ENCODE data around the gene KLLN. TPM values are rescaled to one million over a fixed set of nuclear protein-coding genes. Genes with fewer than 3 reads are reported as not detected.

The KLLN gene
- total and polyA plus RNA-seq, 2 of the 8 experiments (the other 6 are each of a cell fraction or from before 2014, with no cell fraction given), result 0.24 to 0.73 TPM

- H3K14ac ChIP-seq (ENCODE audit: insufficient read length), result no peak overlapping the region
- H4K91ac ChIP-seq (replicated peaks; ENCODE audit: insufficient read length, low read length), result no peak overlapping the region
- no peak overlapping the region for H2BK20ac ChIP-seq (ENCODE audit: low read length)
- no peak overlapping the region for H2BK12ac ChIP-seq (ENCODE audit: low read depth, low read length)
- POLR2A ChIA-PET (ENCODE audit: partially characterized antibody), result no interaction called here
- H3K79me1 ChIP-seq (ENCODE audit: low read depth, low read length), result no peaks in the 10 kb centered on the region
- no peaks in the 10 kb centered on the region for H3K79me2 ChIP-seq (ENCODE audit: control insufficient read depth in 1 of 2, insufficient read depth in 2 of 2, low read length in 2 of 2)
- H4K20me1 ChIP-seq (replicated peaks in 1 of 2; ENCODE audit: control insufficient read depth in 1 of 2, insufficient read depth in 2 of 2, low read length in 2 of 2), result no peaks in the 10 kb centered on the region
- H3K4me1 ChIP-seq (replicated peaks in 1 of 4; ENCODE audit: control insufficient read depth in 3 of 4, insufficient read depth in 4 of 4, low read length in 3 of 4), result no peaks in the 10 kb centered on the region
- H3K4me3 ChIP-seq (ENCODE audit: extremely low read depth in 1 of 4, insufficient read depth in 2 of 4, low read depth in 3 of 4, low read length in 4 of 4), result no peak overlapping the region
- no peaks in the 10 kb centered on the region for H3K36me3 ChIP-seq (ENCODE audit: control insufficient read depth in 2 of 4, insufficient read depth in 4 of 4, low read length in 3 of 4)
- no peaks in the 10 kb centered on the region for H3K23me2 ChIP-seq (ENCODE audit: low read depth, low read length)
- CTCF ChIA-PET (ENCODE audit: partially characterized antibody), result interaction anchor here (0.6 to 4.3 kb wide), 6 partner anchors 10 to 682 kb away, joined by 3 to 25 read pairs (median 4); no protein-coding TSS in a partner anchor
- no peak overlapping the region for H2AFZ ChIP-seq (ENCODE audit: low read length)
- no peak overlapping the region for H3K18ac ChIP-seq (ENCODE audit: extremely low read depth, low read length)
- H2AK5ac ChIP-seq (ENCODE audit: low read depth, low read length), result no peak overlapping the region
- no peak overlapping the region for H3K23ac ChIP-seq (ENCODE audit: insufficient read length)
- H2BK5ac ChIP-seq (ENCODE audit: low read depth, low read length), result no peak overlapping the region
- 100% methylated on average over 1 of the region's 1 CpG; no CpG with 5 or more reads in 1 of the 2 experiments for WGBS, 2 experiments (ENCODE audit: extremely low coverage in 1 of 2, insufficient coverage in 1 of 2, insufficient read length in 1 of 2, insufficient replicate concordance in 2 of 2, low coverage in 1 of 2, low lambda C conversion rate in 2 of 2, missing lambda C conversion rate in 1 of 2)
- no peak overlapping the region for H3K4ac ChIP-seq (replicated peaks; ENCODE audit: insufficient read length, low read depth, low read length)
- FAIRE-seq (no peak), DNase-seq (ENCODE audit: low read depth in 1 of 2, low spot score in 2 of 2) (no peak)
- H3K9ac ChIP-seq (replicated peaks in 1 of 4; ENCODE audit: extremely low read depth in 1 of 4, low read depth in 3 of 4, low read length in 3 of 4), result no peak overlapping the region
- no peak overlapping the region for H2BK15ac ChIP-seq (ENCODE audit: low read length)
- no peak overlapping the region for H3K4me2 ChIP-seq (ENCODE audit: insufficient read depth in 1 of 2, low read depth in 2 of 2, low read length in 2 of 2)
- no peaks in the 10 kb centered on the region for H3K27me3 ChIP-seq (replicated peaks in 1 of 4; ENCODE audit: control insufficient read depth in 3 of 4, extremely low read depth in 1 of 4, insufficient read depth in 3 of 4, low read length in 3 of 4)
- H3K27ac ChIP-seq (ENCODE audit: low read depth, low read length), result no peak overlapping the region
- H4K8ac ChIP-seq (ENCODE audit: extremely low read depth, insufficient read depth, low read length), result no peak overlapping the region
- no peaks in the 10 kb centered on the region for H3K9me3 ChIP-seq (ENCODE audit: insufficient read depth in 2 of 2, low read depth in 1 of 2, low read length in 1 of 2)
- H2BK120ac ChIP-seq (replicated peaks; ENCODE audit: low read depth, low read length), result no peak overlapping the region
- H3K56ac ChIP-seq (replicated peaks; ENCODE audit: insufficient read length, low read depth, low read length), result no peak overlapping the region
- H4K5ac ChIP-seq (ENCODE audit: insufficient read length, low read depth, low read length), result no peak overlapping the region
- TF ChIP-seq RAD21 (IDR thresholded peaks at IDR 0.05 in 1 of 2, conservative IDR thresholded peaks at IDR 0.05 in 1 of 2; ENCODE audit: low read depth in 2 of 2, low read length in 2 of 2), result no peak
- no peak for TF ChIP-seq CBX5 (IDR thresholded peaks at IDR 0.05; ENCODE audit: low read depth, low read length)
- TF ChIP-seq ATF2 (IDR thresholded peaks at IDR 0.05; ENCODE audit: low read length), result no peak
- TF ChIP-seq TAF1 (IDR thresholded peaks at IDR 0.05; ENCODE audit: low read depth, low read length), result no peak
- no peak for TF ChIP-seq FOSL1 (IDR thresholded peaks at IDR 0.05; ENCODE audit: insufficient read depth, low read depth, low read length)
- TF ChIP-seq CBX8 (IDR thresholded peaks at IDR 0.05; ENCODE audit: borderline replicate concordance, low read depth, low read length), result no peak
- TF ChIP-seq E2F6 (IDR thresholded peaks at IDR 0.05), result no peak
- no peak for TF ChIP-seq USF2 (IDR thresholded peaks at IDR 0.05; ENCODE audit: low read length)
- no peak for TF ChIP-seq TEAD4 (IDR thresholded peaks at IDR 0.05; ENCODE audit: low read depth, low read length)
- TF ChIP-seq RXRA (IDR thresholded peaks at IDR 0.05; ENCODE audit: insufficient read depth, low read depth, low read length), result no peak
Observed at GRCh38 chr10:87852089-87852488, 11.2 kb downstream of the KLLN start.
